IMR-90 (cell line): Measurements from ENCODE around the gene ZNRD2. TPM values are rescaled to one million over a fixed set of nuclear protein-coding genes. Genes with fewer than 3 reads are reported as not detected.
A peak's percentile ranks its signal among the peaks of the same experiment; 100 is the strongest.

ENCODE experiments used
- ATAC-seq: fragments of 200-7000 bp; cut with Tn5 transposase; 2 replicates; pipeline ENCODE4 v1.9.1; 2020; ENCODE audit warnings: low read depth, mild to moderate bottlenecking, moderate library complexity
- BruUV-seq: library from RNA; stranded (reverse); fragments of 400-500 nt; replicated peaks from 2 replicates; lab custom pipeline; 2021; lab: Mats Ljungman, UMichigan
- CTCF ChIA-PET: fragments of 300-600 bp; formaldehyde crosslinking; extraction: SDS; loops from one replicate; lab custom pipeline; 2021; ENCODE audit warnings: antibody characterized with exemption; lab: Yijun Ruan, JAX
- POLR2A ChIA-PET: fragments of 300-600 bp; sonication (Branson Sonifier 250); formaldehyde crosslinking; loops from one replicate; lab custom pipeline; 2022; ENCODE audit warnings: antibody characterized with exemption; ENCODE audit not compliant: unreplicated experiment; lab: Charles Lee
- DNase-seq: peaks from one replicate; pipeline ENCODE4 v3.0.0; 2013
- H2AFZ ChIP-seq: replicated peaks from 2 replicates; pipeline ENCODE3; 2013; ENCODE audit warnings: low read length, mild to moderate bottlenecking; ENCODE audit not compliant: poor library complexity
- H2AK5ac ChIP-seq: 2 replicates; pipeline ENCODE4 v1.6.1; 2013; ENCODE audit warnings: low read depth, low read length, inconsistent platforms
- H2AK9ac ChIP-seq: replicated peaks from 2 replicates; pipeline ENCODE3; 2013; ENCODE audit warnings: mild to moderate bottlenecking, low read depth, low read length, moderate library complexity; ENCODE audit not compliant: poor library complexity
- H2BK120ac ChIP-seq: 2 replicates; pipeline ENCODE4 v1.6.1; 2013; ENCODE audit warnings: low read depth, low read length, inconsistent platforms
- H2BK15ac ChIP-seq: 3 replicates; pipeline ENCODE4 v1.6.1; 2013; ENCODE audit warnings: low read depth, low read length, inconsistent platforms
- H2BK20ac ChIP-seq: 2 replicates; pipeline ENCODE4 v1.6.1; 2013; ENCODE audit warnings: low read depth, mild to moderate bottlenecking, inconsistent platforms, low read length, moderate library complexity
- H2BK5ac ChIP-seq: 2 replicates; pipeline ENCODE4 v1.6.1; 2013; ENCODE audit warnings: mild to moderate bottlenecking, low read depth, low read length, inconsistent platforms; ENCODE audit not compliant: poor library complexity, severe bottlenecking
- H3K14ac ChIP-seq: replicated peaks from 2 replicates; pipeline ENCODE4 v1.6.1; 2013; ENCODE audit warnings: low read depth, low read length, inconsistent platforms
- H3K18ac ChIP-seq: 2 replicates; pipeline ENCODE4 v1.6.1; 2013; ENCODE audit warnings: low read depth, low read length, control low read depth
- H3K23ac ChIP-seq: 2 replicates; pipeline ENCODE4 v1.6.1; 2013; ENCODE audit warnings: low read depth, low read length, inconsistent platforms
- H3K27ac ChIP-seq: 2 replicates; pipeline ENCODE4 v1.5.1; 2013; ENCODE audit warnings: mild to moderate bottlenecking, control low read depth, low read length; ENCODE audit not compliant: insufficient read depth
- H3K27me3 ChIP-seq: 2 replicates; pipeline ENCODE4 v1.6.1; 2013; ENCODE audit warnings: low read length; ENCODE audit not compliant: control insufficient read depth, insufficient read depth
- H3K36me3 ChIP-seq: 2 replicates; pipeline ENCODE4 v1.6.1; 2013; ENCODE audit warnings: low read length, mixed read lengths; ENCODE audit not compliant: control insufficient read depth, insufficient read depth
- H3K4ac ChIP-seq: 2 replicates; pipeline ENCODE4 v1.6.1; 2013; ENCODE audit warnings: low read depth, low read length, inconsistent platforms
- H3K4me1 ChIP-seq: 2 replicates; pipeline ENCODE4 v1.6.1; 2013; ENCODE audit warnings: low read length, mixed read lengths; ENCODE audit not compliant: control insufficient read depth, insufficient read depth
- H3K4me2 ChIP-seq: 2 replicates; pipeline ENCODE4 v1.6.1; 2013; ENCODE audit warnings: low read depth, mild to moderate bottlenecking, control low read depth, low read length, moderate library complexity
- H3K4me3 ChIP-seq: 2 replicates; pipeline ENCODE4 v1.5.1; 2013; ENCODE audit warnings: low read depth, mild to moderate bottlenecking, control low read depth, low read length, moderate library complexity; ENCODE audit not compliant: insufficient read depth
- H3K56ac ChIP-seq: 2 replicates; pipeline ENCODE4 v1.6.1; 2013; ENCODE audit warnings: low read length, inconsistent platforms; ENCODE audit not compliant: insufficient read depth; ENCODE audit errors: extremely low read depth
- H3K79me1 ChIP-seq, 2 experiments: 2 replicates each; pipeline ENCODE4 v1.6.1; 2013; ENCODE audit warnings: low read length in 2 of 2, inconsistent platforms in 1 of 2, low read depth in 1 of 2
- H3K9ac ChIP-seq: 2 replicates; pipeline ENCODE4 v1.6.1; 2013; ENCODE audit warnings: low read depth, low read length, control low read depth
- H3K9me1 ChIP-seq: 2 replicates; pipeline ENCODE4 v1.6.1; 2013; ENCODE audit warnings: low read length, inconsistent platforms; ENCODE audit not compliant: insufficient read depth
- H3K9me3 ChIP-seq: 2 replicates; pipeline ENCODE4 v1.6.1; 2013; ENCODE audit warnings: low read length; ENCODE audit not compliant: control insufficient read depth, insufficient read depth
- H4K20me1 ChIP-seq: 2 replicates; pipeline ENCODE4 v1.6.1; 2013; ENCODE audit warnings: low read length, inconsistent platforms; ENCODE audit not compliant: insufficient read depth
- H4K5ac ChIP-seq: 2 replicates; pipeline ENCODE4 v1.6.1; 2013; ENCODE audit warnings: mild to moderate bottlenecking, low read depth, low read length, control low read depth
- H4K8ac ChIP-seq, 2 experiments: 2 replicates each; pipeline ENCODE4 v1.6.1; 2013; ENCODE audit warnings: low read depth in 2 of 2, low read length in 2 of 2, control low read depth in 1 of 2, inconsistent platforms in 1 of 2
- H4K91ac ChIP-seq: 2 replicates; pipeline ENCODE4 v1.6.1; 2013; ENCODE audit warnings: low read depth, low read length, inconsistent platforms; ENCODE audit not compliant: insufficient read depth
- CHD1 ChIP-seq: IDR thresholded peaks from 2 replicates; pipeline ENCODE4 v1.6.1; 2012; ENCODE audit warnings: low read depth, low read length, improper control_type of control experiment
- CTCF ChIP-seq: conservative IDR thresholded peaks from 2 replicates; pipeline ENCODE4 v1.5.1; 2012; ENCODE audit warnings: mild to moderate bottlenecking, low read depth, low read length, improper control_type of control experiment
- FOS ChIP-seq: fragments of 150-350 bp; IDR thresholded peaks from 2 replicates; pipeline ENCODE4 v1.6.1; 2016; ENCODE audit warnings: low read depth, low read length
- MAFK ChIP-seq: IDR thresholded peaks from 2 replicates; pipeline ENCODE4 v1.6.1; 2012; ENCODE audit warnings: low read depth, low read length, improper control_type of control experiment
- MXI1 ChIP-seq: IDR thresholded peaks from 2 replicates; pipeline ENCODE4 v1.6.1; 2012; ENCODE audit warnings: low read depth, mild to moderate bottlenecking, low read length, moderate library complexity, borderline replicate concordance
- NFE2L2 ChIP-seq: fragments of 150-350 bp; IDR thresholded peaks from 2 replicates; pipeline ENCODE4 v1.6.1; 2016; ENCODE audit warnings: low read depth, mild to moderate bottlenecking, low read length
- POLR2A ChIP-seq: IDR thresholded peaks from 2 replicates; pipeline ENCODE4 v1.6.1; 2012; ENCODE audit warnings: mild to moderate bottlenecking, low read depth, low read length
- RCOR1 ChIP-seq: IDR thresholded peaks from 2 replicates; pipeline ENCODE4 v1.6.1; 2012; ENCODE audit warnings: mild to moderate bottlenecking, low read length, improper control_type of control experiment; ENCODE audit not compliant: insufficient replicate concordance
- RFX5 ChIP-seq: IDR thresholded peaks from 2 replicates; pipeline ENCODE4 v1.8.0; 2012; ENCODE audit warnings: low read depth, mild to moderate bottlenecking, low read length, moderate library complexity
- SMC3 ChIP-seq: fragments of 150-350 bp; IDR thresholded peaks from 2 replicates; pipeline ENCODE4 v1.6.1; 2016; ENCODE audit warnings: low read depth, mild to moderate bottlenecking, antibody characterized with exemption, low read length, moderate library complexity
- USF2 ChIP-seq: fragments of 150-350 bp; IDR thresholded peaks from 2 replicates; pipeline ENCODE4 v1.6.1; 2017; ENCODE audit warnings: mild to moderate bottlenecking, antibody characterized with exemption, low read length, low read depth
- WGBS, 2 experiments: methylation state at CpG; one replicate each; pipeline versions ENCODE4 v1.1.5 to v1.1.7; 2013; ENCODE audit warnings: missing lambda C conversion rate in 2 of 2; ENCODE audit not compliant: insufficient read length in 1 of 2; ENCODE audit errors: extremely low coverage in 2 of 2; 5-methylcytosine and 5-hydroxymethylcytosine counted together
- dilution Hi-C: fragments of 300-500 bp; cut with HindIII; formaldehyde crosslinking; loops from one replicate; pipeline ENCODE4 v1.14.3; 2018; ENCODE audit warnings: low sequenced_read_pairs; ENCODE audit not compliant: unreplicated experiment
- in situ Hi-C: fragments of 300-500 bp; cut with MboI; formaldehyde crosslinking; loops from 3 replicates; pipeline ENCODE4 v1.14.3; 2019; ENCODE audit warnings: low sequenced_read_pairs, inconsistent platforms, mixed read lengths
- intact Hi-C: fragments of 100-400 bp; cut with micrococcal nuclease; formaldehyde crosslinking; loops from 2 replicates; pipeline ENCODE4 v1.10.0; 2022
- polyA plus RNA-seq, 3 experiments: library from polyadenylated mRNA; depleted of rRNA; stranded (reverse); fragments of >200 nt; gene quantifications; 2 replicates each; pipeline ENCODE4 v1.2.3, GENCODE V29; 2012; ENCODE audit warnings: low replicate concordance in 1 of 3
- total RNA-seq: library from RNA; depleted of rRNA; stranded (reverse); fragments of >200 nt; gene quantifications from 2 replicates; pipeline ENCODE4 v1.2.3, GENCODE V29; 2012

ZNRD2 gene
- total and polyA plus RNA-seq, 2 of the 4 experiments (the other 2 are of a cell fraction) = 75.6 to 90.3 TPM

GRCh38 chr11:65541093-65541982 lies 28.9 kb upstream of the ZNRD2 start:
- peak overlapping the region; percentile 100 for H2AFZ ChIP-seq

More at GRCh38 chr11:65541093-65541982, 28.9 kb upstream of the ZNRD2 start:
- Histone ChIP-seq H3K14ac (peak overlapping the region; percentile 75; the same call in 1 of the 2 replicates), H4K20me1 (peaks cover 14% of the 10 kb centered on the region; the same call in 1 of the 2 replicates), H3K27ac (peak overlapping the region; percentile 63), H3K18ac (no peak overlapping the region), H3K23ac (peak overlapping the region; percentile 48; the same call in 1 of the 2 replicates), H4K8ac (peak overlapping the region; percentile 3 to 92; a peak in 3 of 4 replicates), H3K4me2 (peak overlapping the region; percentile 54), H3K79me1 (peaks cover 3 to 9% of the 10 kb centered on the region in 2 experiments; a peak in 2 of 4 replicates), H2BK5ac (peak overlapping the region; percentile 65), H3K4ac (peak overlapping the region; percentile 85), H4K91ac (peak overlapping the region; percentile 69), H4K5ac (0 out of 2 replicates have a peak overlapping the region, but pooled peaks have one; percentile 11), H3K4me3 (0 out of 2 replicates have a peak overlapping the region, but pooled peaks have one; percentile 10), H3K27me3 (no peaks in the 10 kb centered on the region), H3K36me3 (peaks cover 43% of the 10 kb centered on the region; the same call in 1 of the 2 replicates), H3K9me3 (no peaks in the 10 kb centered on the region), H2BK20ac (no peak overlapping the region), H2BK120ac (peak overlapping the region; percentile 61; the same call in 1 of the 2 replicates), H2AK9ac (peak overlapping the region; percentile 96), H3K9me1 (no peaks in the 10 kb centered on the region; the same call in 1 of the 2 replicates), H3K9ac (peak overlapping the region; percentile 7; the same call in 1 of the 2 replicates), H2AK5ac (peak overlapping the region; percentile 94), H3K4me1 (peaks cover 5% of the 10 kb centered on the region; the same call in 1 of the 2 replicates), H3K56ac (0 out of 2 replicates have a peak overlapping the region, but pooled peaks have one; percentile 11), H2BK15ac (no peak overlapping the region)
- intact Hi-C loops = loop anchor here (1.0 kb wide), 1 partner anchor 29 kb away; the partner anchor contains the start of gene ZNRD2
- no TSS peak for BruUV-seq
- TF ChIP-seq FOS (no peak), MXI1 (no peak), NFE2L2 (no peak), USF2 (no peak), CTCF (no peak), SMC3 (no peak), CHD1 (no peak), RCOR1 (no peak), MAFK (no peak), POLR2A (no peak), RFX5 (no peak)
- ChIA-PET CTCF (interaction anchor here (0.7 to 2.8 kb wide), 8 partner anchors 10 to 53 kb away, joined by 3 to 15 read pairs (median 8); partner anchors contain the start of genes FAM89B, SCYL1 and ZNRD2), POLR2A (interaction anchor here (0.5 to 0.6 kb wide), 3 partner anchors 11 to 52 kb away, joined by 3 to 4 read pairs (median 3); no protein-coding TSS in a partner anchor)
- WGBS, 2 experiments = 46% methylated on average over 6 of the region's 18 CpGs; no CpG with 5 or more reads in 1 of the 2 experiments
- DNase-seq = no peak
- in situ Hi-C loops = no loop called here
- dilution Hi-C loops = no loop called here
- ATAC-seq = no peak
